GM19372 (cell line): ENCODE results near the gene QRICH1.
A peak's percentile ranks its signal among the peaks of the same experiment; 100 is the strongest.

ENCODE experiments used
- ATAC-seq: cut with Tn5 transposase; IDR thresholded peaks from one replicate; pipeline ENCODE4 v1.9.1; 2021; ENCODE audit warnings: mild to moderate bottlenecking, low read depth, moderate library complexity; ENCODE audit not compliant: unreplicated experiment

Gene QRICH1

GRCh38 chr3:49005998-49006397 is 87.9 kb downstream of the QRICH1 start:
- no peak for ATAC-seq

GRCh38 chr3:49005303-49005680 is 88.6 kb downstream of the QRICH1 start:
- ATAC-seq: no peak

DNA sequence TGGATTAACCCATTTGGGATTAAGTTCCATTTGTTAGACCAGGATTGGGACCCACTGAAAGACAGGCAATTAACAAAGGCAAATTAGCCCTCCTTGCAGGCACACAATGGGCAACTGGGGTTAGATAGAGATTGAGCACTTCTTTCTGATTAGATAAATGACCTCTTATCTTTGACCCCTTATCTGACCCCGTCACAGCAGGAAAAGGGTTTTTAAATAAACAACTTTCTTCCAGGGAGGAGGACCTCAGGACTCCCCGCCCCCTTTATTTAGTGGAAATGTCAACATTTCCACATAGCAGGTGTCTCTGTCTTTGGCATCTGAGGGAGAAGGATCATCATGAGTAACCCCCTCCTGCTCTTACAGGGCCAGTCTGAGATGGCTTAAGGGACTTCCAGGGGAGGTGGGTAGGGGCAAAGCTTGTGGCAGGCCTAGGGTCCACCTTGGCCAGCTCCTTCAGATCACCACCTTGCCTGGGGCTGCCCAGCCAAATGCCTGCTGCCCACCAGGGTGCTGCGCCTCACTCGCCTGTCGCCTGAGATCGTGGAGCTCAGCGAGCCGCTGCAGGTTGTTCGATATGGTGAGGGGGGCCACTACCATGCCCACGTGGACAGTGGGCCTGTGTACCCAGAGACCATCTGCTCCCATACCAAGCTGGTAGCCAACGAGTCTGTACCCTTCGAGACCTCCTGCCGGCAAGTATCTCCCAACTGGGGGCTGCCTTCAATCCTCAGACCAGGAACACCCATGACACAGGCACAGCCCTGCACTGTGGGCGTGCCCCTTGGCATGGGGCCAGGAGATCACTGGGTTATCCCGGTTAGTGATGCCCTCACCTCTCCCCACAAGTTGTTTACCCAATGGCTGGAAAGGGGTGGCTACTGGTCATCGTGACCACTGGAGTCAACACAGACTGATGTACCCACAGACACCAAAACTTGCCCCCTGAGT is 89.2 kb downstream of the QRICH1 start:
- ATAC-seq: no peak

DNA sequence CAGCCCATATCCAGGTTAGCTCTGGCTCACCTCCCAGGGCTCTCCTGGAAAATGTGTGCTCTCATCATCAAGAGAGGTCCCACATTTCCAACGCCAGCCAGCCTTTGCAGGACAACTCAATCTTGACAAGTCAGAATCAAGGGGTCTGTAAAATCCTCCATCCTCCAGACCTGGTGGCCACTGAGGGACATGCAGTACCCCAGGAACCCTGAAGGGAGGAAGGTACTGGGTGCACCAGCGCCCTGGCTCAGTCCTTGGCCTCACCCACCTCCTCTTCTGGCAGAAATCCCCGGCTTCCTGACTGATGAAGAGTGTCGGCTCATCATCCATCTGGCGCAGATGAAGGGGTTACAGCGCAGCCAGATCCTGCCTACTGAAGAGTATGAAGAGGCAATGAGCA is 92.7 kb downstream of the QRICH1 start:
- ATAC-seq: no peak

DNA sequence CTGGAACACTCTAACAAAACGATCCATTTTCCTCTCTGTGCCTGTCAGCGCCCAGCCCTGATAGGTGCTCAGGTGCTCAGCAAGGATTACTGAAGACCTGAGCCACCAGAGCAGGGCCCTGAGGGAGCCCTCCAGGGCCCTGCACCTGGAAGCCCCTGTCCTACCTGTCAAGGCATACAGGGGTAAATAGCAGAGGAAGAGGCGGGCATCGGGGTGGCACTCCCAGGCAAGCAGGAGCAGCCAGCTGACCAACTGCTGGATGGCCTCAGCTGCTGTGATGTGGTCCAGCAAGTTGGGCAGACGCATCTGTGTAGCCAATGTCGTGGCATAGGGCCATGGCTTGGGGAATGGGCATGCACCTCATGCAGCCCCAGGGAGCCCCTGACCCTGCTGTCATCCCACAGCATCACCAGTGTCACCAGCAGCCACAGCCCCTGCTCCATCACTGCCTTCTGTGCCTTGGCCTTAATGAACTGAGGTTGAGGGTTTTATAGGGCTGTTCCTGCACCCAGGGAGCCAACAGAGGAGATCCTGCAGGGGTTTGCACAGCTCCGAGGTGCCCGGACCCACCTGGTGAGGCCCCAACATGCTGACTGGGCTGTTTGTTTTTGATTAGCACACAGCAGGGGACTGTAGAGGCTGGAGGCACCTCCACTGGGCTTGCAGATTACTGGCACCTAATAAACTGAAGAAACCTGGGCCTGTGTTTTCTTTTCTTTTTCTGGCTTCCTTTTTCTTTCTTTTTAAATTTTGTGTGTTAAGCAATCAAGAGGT is 94.6 kb downstream of the QRICH1 start:
- ATAC-seq: no peak

DNA sequence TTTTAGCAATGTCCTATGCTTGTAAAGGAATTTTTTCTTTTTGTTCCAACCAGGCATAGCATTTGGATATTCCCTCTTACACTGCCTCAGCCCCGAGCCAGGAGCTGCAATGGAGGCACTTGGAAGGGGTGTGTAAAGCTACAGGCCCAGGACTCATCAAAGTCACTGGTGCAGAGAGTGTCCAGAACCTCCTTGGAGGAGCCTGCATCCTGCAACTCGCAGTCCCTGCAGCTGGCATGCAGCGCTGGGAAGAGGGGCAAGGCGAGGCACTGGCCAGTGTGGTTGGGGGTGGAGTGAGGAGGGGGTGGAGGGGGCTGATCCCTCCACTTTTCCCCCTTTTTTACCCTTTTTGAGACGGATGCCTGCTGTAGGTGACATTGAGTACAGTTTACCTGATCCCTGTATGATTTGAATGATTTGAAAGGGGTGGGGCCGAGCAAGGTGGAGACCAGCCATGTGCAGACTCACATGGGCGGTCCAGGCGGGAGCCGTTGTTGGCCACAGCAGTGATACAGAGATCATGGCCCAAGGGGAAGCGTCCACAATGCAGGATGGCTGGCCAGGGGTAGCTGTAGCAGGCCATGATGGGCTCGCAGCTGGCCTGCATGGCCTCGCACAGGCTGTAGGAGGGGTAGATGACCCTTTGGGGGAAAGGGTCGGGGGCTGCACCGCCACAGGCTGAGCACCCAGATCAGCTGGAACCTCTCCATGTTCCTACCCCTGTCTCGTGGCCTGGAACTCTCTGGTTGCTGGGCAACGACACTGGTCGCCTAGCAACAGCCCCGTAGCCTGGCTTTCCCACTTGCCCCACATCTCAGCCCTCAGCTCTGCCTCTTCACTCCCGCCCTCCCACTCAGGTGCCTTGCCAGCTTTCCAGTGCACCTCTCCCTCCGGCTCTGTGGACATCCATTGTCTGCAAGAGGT is 95.9 kb downstream of the QRICH1 start:
- ATAC-seq: no peak

- ATAC-seq: no peak
These were observed 96.7 kb downstream of the QRICH1 start for GRCh38 chr3:48997102-48997635.

DNA sequence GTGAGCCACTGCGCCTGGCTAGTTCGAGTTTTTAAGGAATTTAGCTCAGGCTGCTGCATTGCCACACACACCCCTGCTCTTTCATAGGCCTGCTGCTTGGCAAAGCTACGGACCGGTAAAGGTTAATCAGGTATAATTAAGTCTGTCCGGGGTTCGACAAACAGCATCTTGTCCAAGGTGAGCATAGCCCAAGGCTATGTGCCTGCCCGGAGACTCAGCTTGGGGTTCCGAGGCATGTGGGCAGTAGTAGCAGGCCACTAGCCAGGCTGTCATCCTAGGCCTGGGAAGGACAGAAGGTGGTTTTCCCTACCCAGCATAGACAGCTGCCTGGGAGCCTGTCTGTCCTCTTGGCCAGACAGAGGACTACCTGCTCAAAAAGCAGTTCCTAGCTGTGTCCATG is 97.2 kb downstream of the QRICH1 start:
- ATAC-seq: no peak

- ATAC-seq: no peak
These were observed 100.0 kb downstream of the QRICH1 start for GRCh38 chr3:48993834-48994233.

- ATAC-seq: no peak
These were observed 101.9 kb downstream of the QRICH1 start for GRCh38 chr3:48991851-48992545.

GRCh38 chr3:48990636-48991469 is 103.0 kb downstream of the QRICH1 start:
- ATAC-seq: no peak

DNA sequence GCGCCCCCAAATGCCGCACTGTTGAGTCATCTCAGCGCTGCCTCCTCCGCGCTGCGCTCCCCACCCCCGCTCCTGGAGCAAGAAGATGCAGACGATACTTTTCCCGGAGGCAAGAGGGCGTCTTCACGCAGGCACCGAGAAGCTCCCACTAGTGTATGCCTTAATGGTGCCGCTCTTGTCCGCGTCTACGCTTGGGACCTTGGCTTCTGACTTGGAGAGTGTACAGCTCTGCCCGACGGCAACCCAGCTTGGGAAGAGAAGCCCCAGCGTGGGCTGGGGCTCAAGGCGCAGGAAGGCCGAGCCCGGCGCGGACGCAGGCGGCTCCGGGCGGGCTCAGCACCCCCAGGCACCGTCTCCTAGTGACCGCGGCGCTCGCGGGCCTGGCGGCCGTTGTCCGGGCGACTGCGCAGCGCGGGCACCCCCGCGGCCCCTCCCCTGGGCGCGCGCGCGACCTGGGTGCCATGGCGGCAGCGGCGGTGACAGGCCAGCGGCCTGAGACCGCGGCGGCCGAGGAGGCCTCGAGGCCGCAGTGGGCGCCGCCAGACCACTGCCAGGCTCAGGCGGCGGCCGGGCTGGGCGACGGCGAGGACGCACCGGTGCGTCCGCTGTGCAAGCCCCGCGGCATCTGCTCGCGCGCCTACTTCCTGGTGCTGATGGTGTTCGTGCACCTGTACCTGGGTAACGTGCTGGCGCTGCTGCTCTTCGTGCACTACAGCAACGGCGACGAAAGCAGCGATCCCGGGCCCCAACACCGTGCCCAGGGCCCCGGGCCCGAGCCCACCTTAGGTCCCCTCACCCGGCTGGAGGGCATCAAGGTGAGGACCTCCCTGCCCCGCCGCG is 103.9 kb downstream of the QRICH1 start, which contains the start of gene P4HTM:
P4HTM (plus strand) TSS at position 446 of the 840 bp plus-strand sequence; CDS start at position 462, 16 bp downstream.
- peak; percentile 57 for ATAC-seq

- ATAC-seq: no peak
These were observed 104.6 kb downstream of the QRICH1 start for GRCh38 chr3:48989126-48989795.

- no peak for ATAC-seq
These were observed 108.0 kb downstream of the QRICH1 start for GRCh38 chr3:48985831-48986376.

DNA sequence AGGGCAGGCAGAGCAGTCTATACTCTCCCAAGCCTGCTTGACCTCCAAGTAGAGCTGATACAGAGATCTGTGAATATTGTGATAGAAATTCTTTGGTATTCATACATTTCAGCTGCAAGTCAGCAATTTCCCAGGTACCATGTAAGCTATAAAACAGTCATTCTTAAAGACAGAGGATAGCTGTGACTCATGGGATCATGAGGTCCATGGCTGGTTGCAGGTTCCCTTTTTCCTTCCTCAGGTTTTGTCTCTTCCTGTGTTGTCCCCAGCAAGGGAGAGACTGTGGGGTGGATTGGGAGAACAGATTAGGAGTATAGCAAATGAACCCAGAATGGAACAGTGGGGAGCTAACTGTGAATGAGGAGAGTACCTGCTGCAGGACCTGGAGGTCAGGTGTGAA is 109.2 kb downstream of the QRICH1 start:
- no peak for ATAC-seq

DNA sequence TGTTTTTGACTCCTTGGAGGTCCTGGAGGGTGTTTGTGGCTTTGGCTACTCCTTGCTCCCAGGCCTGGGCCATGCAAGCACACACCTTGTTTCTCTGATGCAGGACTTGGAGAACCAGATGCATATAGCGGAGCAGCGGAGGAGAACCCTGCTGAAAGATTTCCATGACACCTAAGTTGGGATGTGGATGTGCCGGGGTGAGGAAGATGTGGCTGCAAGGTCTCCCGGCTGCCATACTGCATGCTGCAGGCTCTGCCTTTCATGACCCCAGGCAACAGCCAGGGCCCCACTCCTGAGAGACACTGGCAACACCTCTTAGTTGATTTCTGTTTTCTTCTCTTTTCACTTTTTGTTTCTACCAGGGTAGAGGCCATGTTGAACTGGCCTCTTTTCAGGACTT is 110.8 kb downstream of the QRICH1 start:
- no peak for ATAC-seq

- no peak for ATAC-seq
These were observed 111.2 kb downstream of the QRICH1 start for GRCh38 chr3:48982686-48983085.
